ENCODE results near the gene NME8. TPM values are rescaled to one million over a fixed set of nuclear protein-coding genes. Genes with fewer than 3 reads are reported as not detected.

NME8 gene
- total RNA-seq, 1 donor from 2014 or later: 9.0 TPM

DNA sequence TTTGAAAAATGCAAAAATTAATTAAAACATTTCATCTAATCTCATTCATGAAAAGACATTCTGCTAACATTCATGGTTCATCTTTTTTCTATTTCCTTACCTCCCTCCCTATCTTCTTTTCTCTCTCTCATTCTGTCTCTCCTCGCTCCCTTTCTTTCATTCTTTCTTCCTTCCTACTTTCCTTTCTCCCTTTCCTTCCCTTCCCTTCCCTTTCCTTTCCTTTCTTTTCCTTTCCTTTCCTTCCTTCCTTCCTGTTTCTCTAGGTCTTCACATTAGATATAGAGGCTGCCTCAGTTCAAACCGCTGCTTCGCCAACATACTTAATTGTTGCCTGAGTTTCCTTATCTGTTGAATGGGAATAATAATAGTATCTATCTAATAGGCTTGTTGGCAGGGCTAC lies 46.3 kb downstream of the NME8 start:
- no peaks in the 10 kb centered on the region for H3K36me3 ChIP-seq
- H3K36me3 Mint-ChIP-seq: no peaks in the 10 kb centered on the region
- H3K27me3 ChIP-seq: no peaks in the 10 kb centered on the region
- no peaks in the 10 kb centered on the region for H3K9me3 ChIP-seq (ENCODE audit: low read depth)
- H3K27me3 Mint-ChIP-seq (ENCODE audit: insufficient read depth, low read depth): peaks cover 2% of the 10 kb centered on the region
- TF ChIP-seq EZH2phosphoT487 (IDR thresholded peaks at IDR 0.05) (no peak), CTCF (IDR thresholded peaks at IDR 0.05) (no peak), EZH2 (IDR thresholded peaks at IDR 0.05) (no peak)
- no peaks in the 10 kb centered on the region for H3F3A ChIP-seq (ENCODE audit: low read depth)
- no peak overlapping the region for H3K4me3 ChIP-seq
- H3K27ac Mint-ChIP-seq: no peak overlapping the region
- no peaks in the 10 kb centered on the region for H4K20me1 ChIP-seq (ENCODE audit: low read depth)
- peaks cover 2% of the 10 kb centered on the region for H3K9me3 Mint-ChIP-seq
- H2AFZ ChIP-seq (replicated peaks): no peak overlapping the region
- no peak overlapping the region for H3K9ac ChIP-seq
- no peaks in the 10 kb centered on the region for H3K79me2 ChIP-seq (ENCODE audit: low read depth)
- H3K4me1 ChIP-seq: no peaks in the 10 kb centered on the region
- H3K4me3 Mint-ChIP-seq: no peak overlapping the region
- H3K4me1 Mint-ChIP-seq: no peaks in the 10 kb centered on the region
- no peak for DNase-seq (ENCODE audit: low spot score)
- H3K4me2 ChIP-seq: no peak overlapping the region
- H3K27ac ChIP-seq: no peak overlapping the region

GRCh38 chr7:37899712-37900247 lies 51.4 kb downstream of the NME8 start:
- no peak for DNase-seq (ENCODE audit: low spot score)
- H3K9me3 Mint-ChIP-seq: peaks cover 2% of the 10 kb centered on the region
- no peak overlapping the region for H2AFZ ChIP-seq (replicated peaks)
- no peaks in the 10 kb centered on the region for H3K4me1 ChIP-seq
- no peak overlapping the region for H3K4me3 ChIP-seq
- no peaks in the 10 kb centered on the region for H3K27me3 ChIP-seq
- peaks cover 3% of the 10 kb centered on the region for H3K4me1 Mint-ChIP-seq
- H3K4me2 ChIP-seq: no peak overlapping the region
- H4K20me1 ChIP-seq (ENCODE audit: low read depth): no peaks in the 10 kb centered on the region
- H3K27ac Mint-ChIP-seq: no peak overlapping the region
- H3K27me3 Mint-ChIP-seq (ENCODE audit: insufficient read depth, low read depth): peaks cover 4% of the 10 kb centered on the region
- no peak overlapping the region for H3K27ac ChIP-seq
- no peaks in the 10 kb centered on the region for H3K36me3 ChIP-seq
- no peaks in the 10 kb centered on the region for H3K36me3 Mint-ChIP-seq
- no peak overlapping the region for H3K4me3 Mint-ChIP-seq
- H3K9ac ChIP-seq: no peak overlapping the region
- TF ChIP-seq EZH2phosphoT487 (IDR thresholded peaks at IDR 0.05): no peak
- no peak for TF ChIP-seq CTCF (IDR thresholded peaks at IDR 0.05)
- no peak for TF ChIP-seq EZH2 (IDR thresholded peaks at IDR 0.05)
- no peaks in the 10 kb centered on the region for H3K9me3 ChIP-seq (ENCODE audit: low read depth)
- H3F3A ChIP-seq (ENCODE audit: low read depth): no peaks in the 10 kb centered on the region
- H3K79me2 ChIP-seq (ENCODE audit: low read depth): no peaks in the 10 kb centered on the region

DNA sequence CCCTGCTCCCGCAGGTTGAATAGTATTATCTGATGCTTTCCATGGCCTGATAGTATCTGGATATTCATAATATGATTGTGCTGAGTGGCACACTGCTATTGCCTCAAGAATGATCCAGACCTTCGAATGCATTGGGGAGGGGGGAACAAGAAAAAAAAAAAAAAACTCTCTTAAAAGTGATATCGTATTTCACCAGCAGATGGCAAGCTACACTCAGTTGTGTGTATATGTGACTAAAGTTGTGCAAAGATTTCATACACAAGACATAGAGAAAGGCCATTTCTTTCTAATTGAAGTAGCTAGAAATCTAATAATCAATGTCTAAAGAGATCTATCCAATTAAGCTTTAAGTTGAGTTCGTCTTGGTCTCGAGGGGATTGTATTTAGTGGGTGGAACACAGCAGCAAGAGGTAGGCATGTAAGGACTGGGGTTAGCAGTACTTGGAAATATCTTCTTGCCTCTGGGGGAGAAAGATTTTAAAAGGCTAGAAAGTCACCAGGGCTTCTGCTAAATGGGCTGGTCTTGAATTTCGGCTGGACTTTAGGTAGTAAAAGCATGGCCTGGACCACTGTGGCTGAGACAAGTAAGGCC lies 52.9 kb downstream of the NME8 start:
- H3K27ac ChIP-seq: no peak overlapping the region
- Mint-ChIP-seq H3K4me1 (peaks cover 3% of the 10 kb centered on the region), H3K4me3 (no peak overlapping the region), H3K36me3 (no peaks in the 10 kb centered on the region), H3K9me3 (peaks cover 2% of the 10 kb centered on the region), H3K27ac (peak overlapping the region; percentile 31), H3K27me3 (ENCODE audit: insufficient read depth, low read depth) (peaks cover 4% of the 10 kb centered on the region)
- H3K79me2 ChIP-seq (ENCODE audit: low read depth): no peaks in the 10 kb centered on the region
- peak overlapping the region; percentile 70 for H2AFZ ChIP-seq (replicated peaks)
- no peaks in the 10 kb centered on the region for H3K9me3 ChIP-seq (ENCODE audit: low read depth)
- H3K4me2 ChIP-seq: no peak overlapping the region
- H3K4me3 ChIP-seq: no peak overlapping the region
- DNase-seq (ENCODE audit: low spot score): peak; percentile 55
- TF ChIP-seq EZH2 (IDR thresholded peaks at IDR 0.05) (no peak), EZH2phosphoT487 (IDR thresholded peaks at IDR 0.05) (no peak), CTCF (IDR thresholded peaks at IDR 0.05) (peak; percentile 75)
- H3K4me1 ChIP-seq: no peaks in the 10 kb centered on the region
- no peak overlapping the region for H3K9ac ChIP-seq
- no peaks in the 10 kb centered on the region for H3F3A ChIP-seq (ENCODE audit: low read depth)
- H3K36me3 ChIP-seq: no peaks in the 10 kb centered on the region
- H3K27me3 ChIP-seq: no peaks in the 10 kb centered on the region
- no peaks in the 10 kb centered on the region for H4K20me1 ChIP-seq (ENCODE audit: low read depth)
